CD14-positive monocyte (primary cell): Measurements from ENCODE around the gene CCDC138. TPM values are rescaled to one million over a fixed set of nuclear protein-coding genes. Genes with fewer than 3 reads are reported as not detected.

Experiments used
- DNase-seq, 3 donors: peaks; one replicate each; pipeline ENCODE4 v3.0.0-alpha.2; 2011 to 2022
- H2AFZ ChIP-seq: 2 replicates; pipeline ENCODE4 v1.6.0; 2012; ENCODE audit warnings: mild to moderate bottlenecking, low read depth, low read length, inconsistent platforms; ENCODE audit not compliant: insufficient read depth, poor library complexity, severe bottlenecking
- H3K27ac ChIP-seq, 2 donors: 1 replicate in 1 of 2; 2 replicates in 1 of 2; pipeline ENCODE4 v1.5.1; 2012 to 2013; ENCODE audit warnings: low read length in 2 of 2, control low read depth in 1 of 2, inconsistent platforms in 1 of 2, low read depth in 1 of 2, mild to moderate bottlenecking in 1 of 2
- H3K27me3 ChIP-seq, 2 donors: one replicate each; pipeline versions ENCODE4 v1.6.0 to v1.6.1; 2011 to 2013; ENCODE audit warnings: low read length in 2 of 2; ENCODE audit not compliant: control insufficient read depth in 2 of 2, insufficient read depth in 2 of 2
- H3K36me3 ChIP-seq, 2 donors: replicated peaks in 1 of 2; 1 replicate in 1 of 2; 2 replicates in 1 of 2; pipeline versions ENCODE4 v1.5.1 to v1.6.1; 2012 to 2013; ENCODE audit warnings: low read length in 2 of 2, control low read depth in 1 of 2, inconsistent platforms in 1 of 2, mild to moderate bottlenecking in 1 of 2; ENCODE audit not compliant: insufficient read depth in 2 of 2, control insufficient read depth in 1 of 2
- H3K4me1 ChIP-seq, 2 donors: 1 replicate in 1 of 2; 2 replicates in 1 of 2; pipeline versions ENCODE4 v1.5.1 to v1.6.1; 2012 to 2013; ENCODE audit warnings: low read length in 2 of 2, control low read depth in 1 of 2, inconsistent platforms in 1 of 2, mild to moderate bottlenecking in 1 of 2, moderate library complexity in 1 of 2; ENCODE audit not compliant: insufficient read depth in 2 of 2, control insufficient read depth in 1 of 2
- H3K4me2 ChIP-seq: replicated peaks from 2 replicates; pipeline ENCODE3; 2012; ENCODE audit warnings: low read length, moderate library complexity, mild to moderate bottlenecking; ENCODE audit not compliant: poor library complexity, severe bottlenecking; ENCODE audit errors: extremely low read depth
- H3K4me3 ChIP-seq, 3 experiments: fragments of 200-600 bp in 1 of 3; sonication (generic) in 1 of 3; replicated peaks in 1 of 3; 1 replicate in 2 of 3; 2 replicates in 1 of 3; pipeline ENCODE4 v1.5.1; 2011 to 2013; ENCODE audit warnings: low read length in 3 of 3, mild to moderate bottlenecking in 3 of 3, control low read depth in 2 of 3, low read depth in 2 of 3, inconsistent platforms in 1 of 3, moderate library complexity in 1 of 3
- H3K79me2 ChIP-seq: 2 replicates; pipeline ENCODE4 v1.6.0; 2012; ENCODE audit warnings: mild to moderate bottlenecking, control low read depth, inconsistent platforms, low read length, moderate library complexity; ENCODE audit not compliant: insufficient read depth
- H3K9ac ChIP-seq: 2 replicates; pipeline ENCODE4 v1.6.0; 2017; ENCODE audit warnings: low read length, mild to moderate bottlenecking; ENCODE audit not compliant: insufficient read depth, poor library complexity, severe bottlenecking
- H3K9me3 ChIP-seq, 2 donors: replicated peaks in 1 of 2; 1 replicate in 1 of 2; 2 replicates in 1 of 2; pipeline versions ENCODE4 v1.5.1 to v1.6.1; 2012 to 2013; ENCODE audit warnings: low read length in 2 of 2, control low read depth in 1 of 2; ENCODE audit not compliant: control insufficient read depth in 1 of 2, insufficient read depth in 1 of 2
- H4K20me1 ChIP-seq: 2 replicates; pipeline ENCODE4 v1.6.0; 2012; ENCODE audit warnings: mild to moderate bottlenecking, low read length, control low read depth, moderate library complexity; ENCODE audit not compliant: insufficient read depth
- H3K27ac Mint-ChIP-seq, 7 donors: one replicate each; pipeline ENCODE4 v1.8.0; 2020; ENCODE audit warnings: mild to moderate bottlenecking in 7 of 7, mixed read lengths in 7 of 7, moderate library complexity in 6 of 7, inconsistent platforms in 2 of 7
- H3K27me3 Mint-ChIP-seq, 3 donors: one replicate each; pipeline ENCODE4 v1.8.0; 2021 to 2022; ENCODE audit warnings: low read depth in 3 of 3, mild to moderate bottlenecking in 3 of 3, mixed read lengths in 3 of 3, moderate library complexity in 3 of 3, inconsistent platforms in 1 of 3
- H3K36me3 Mint-ChIP-seq, 2 donors: one replicate each; pipeline ENCODE4 v1.8.0; 2020; ENCODE audit warnings: mixed read lengths in 2 of 2, inconsistent platforms in 1 of 2, mild to moderate bottlenecking in 1 of 2
- H3K4me1 Mint-ChIP-seq: one replicate; pipeline ENCODE4 v1.8.0; 2020; ENCODE audit warnings: mild to moderate bottlenecking, mixed read lengths
- H3K4me3 Mint-ChIP-seq, 2 donors: one replicate each; pipeline ENCODE4 v1.8.0; 2020; ENCODE audit warnings: mild to moderate bottlenecking in 2 of 2, mixed read lengths in 2 of 2, moderate library complexity in 1 of 2
- H3K9me3 Mint-ChIP-seq, 7 donors: one replicate each; pipeline ENCODE4 v1.8.0; 2020 to 2022; ENCODE audit warnings: mixed read lengths in 7 of 7, mild to moderate bottlenecking in 6 of 7, moderate library complexity in 6 of 7, inconsistent platforms in 2 of 7
- CTCF ChIP-seq: fragments of 200-600 bp; IDR thresholded peaks from one replicate; pipeline ENCODE4 v1.8.0; 2022; ENCODE audit warnings: antibody characterized with exemption, mild to moderate bottlenecking
- WGBS: methylation state at CpG from one replicate; pipeline ENCODE4 v1.1.5; 2013; ENCODE audit warnings: missing lambda C conversion rate; ENCODE audit not compliant: insufficient coverage; 5-methylcytosine and 5-hydroxymethylcytosine counted together
- intact Hi-C, 2 donors: fragments of 100-400 bp; cut with micrococcal nuclease; formaldehyde crosslinking; loops; one replicate each; pipeline versions ENCODE4 v1.15.0 to v1.15.1; 2023
- polyA plus RNA-seq, 3 donors: library from polyadenylated mRNA; depleted of rRNA in 1 of 3; unstranded in 2 of 3; stranded (reverse) in 1 of 3; fragments of 300-500 nt in 2 of 3; fragments of >200 nt in 1 of 3; fragmentation: Illumina TruSeq in 2 of 3; gene quantifications; 1 replicate in 2 of 3; 2 replicates in 1 of 3; pipeline ENCODE4 v1.2.3, GENCODE V29; 2012 to 2021

CCDC138 gene
- polyA plus RNA-seq, 3 donors: 0.54 to 0.72 (median 0.67) TPM

DNA sequence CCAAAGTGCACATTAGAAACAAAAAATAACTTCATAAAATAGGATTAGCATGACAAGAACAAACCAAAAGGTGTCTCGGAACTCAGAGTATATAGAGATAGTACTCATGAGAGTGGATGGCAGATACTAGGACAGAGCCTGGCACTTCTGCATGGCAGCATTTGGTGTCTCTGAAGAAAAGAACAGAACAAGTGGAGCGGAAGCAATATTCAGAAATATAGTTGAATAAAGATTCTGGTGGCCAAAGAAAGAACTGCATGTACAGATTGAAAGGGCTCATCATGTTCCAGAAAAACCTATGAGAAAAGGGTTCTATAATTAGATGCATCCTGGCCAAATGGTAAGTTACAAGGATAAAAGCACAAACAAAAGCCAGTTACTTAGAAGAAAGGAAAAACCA, 90.9 kb downstream of the CCDC138 start:
- H3K27ac Mint-ChIP-seq: no peak overlapping the region
- no peak overlapping the region for H3K9ac ChIP-seq
- 100% methylated on average over 2 of the region's 2 CpGs for WGBS
- H3K4me1 ChIP-seq: no peaks in the 10 kb centered on the region
- H3K9me3 Mint-ChIP-seq: peaks cover 5 to 19% (median 13%) of the 10 kb centered on the region in 7 donors
- DNase-seq: no peak
- H4K20me1 ChIP-seq: no peaks in the 10 kb centered on the region
- intact Hi-C loops: no loop called here
- H3K27ac ChIP-seq: no peak overlapping the region
- no peak overlapping the region for H3K4me2 ChIP-seq
- no peaks in the 10 kb centered on the region for H3K4me1 Mint-ChIP-seq
- peaks cover 0 to 6% of the 10 kb centered on the region in 2 donors for H3K36me3 Mint-ChIP-seq
- H3K79me2 ChIP-seq: no peaks in the 10 kb centered on the region
- H2AFZ ChIP-seq: no peak overlapping the region
- H3K9me3 ChIP-seq: peaks cover 5 to 10% of the 10 kb centered on the region in 2 donors
- H3K36me3 ChIP-seq: no peaks in the 10 kb centered on the region
- H3K4me3 ChIP-seq: no peak overlapping the region
- peaks cover 0 to 2% (median 0%) of the 10 kb centered on the region in 3 donors for H3K27me3 Mint-ChIP-seq
- no peaks in the 10 kb centered on the region for H3K27me3 ChIP-seq
- H3K4me3 Mint-ChIP-seq: no peak overlapping the region
- no peak for TF ChIP-seq CTCF

DNA sequence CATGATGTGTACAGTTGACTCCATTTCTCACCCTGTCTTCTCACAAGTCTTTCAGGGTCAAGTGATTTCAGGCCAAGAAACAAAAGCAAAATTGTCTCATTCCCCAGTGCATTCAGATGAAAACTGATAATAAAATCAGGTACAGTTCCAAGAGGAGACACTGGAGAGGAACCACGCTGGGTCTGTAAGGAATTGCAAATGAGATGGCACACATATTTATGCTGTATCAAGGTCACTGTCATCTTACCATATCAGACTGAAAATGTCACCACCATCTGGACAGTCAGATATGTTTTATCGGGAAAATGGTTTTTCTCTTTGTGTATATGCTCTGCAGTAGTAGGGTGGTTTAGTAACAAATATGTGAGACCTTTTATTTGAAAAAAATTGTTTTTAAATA, 91.7 kb downstream of the CCDC138 start:
- WGBS: 0% methylated on average over 1 of the region's 2 CpGs
- no peak for DNase-seq
- Histone ChIP-seq H3K9ac (no peak overlapping the region), H3K4me1 (no peaks in the 10 kb centered on the region), H3K4me2 (no peak overlapping the region), H3K9me3 (peaks cover 6 to 10% of the 10 kb centered on the region in 2 donors), H3K79me2 (no peaks in the 10 kb centered on the region), H3K27me3 (no peaks in the 10 kb centered on the region), H4K20me1 (no peaks in the 10 kb centered on the region), H3K4me3 (no peak overlapping the region), H2AFZ (no peak overlapping the region), H3K36me3 (no peaks in the 10 kb centered on the region), H3K27ac (no peak overlapping the region)
- Mint-ChIP-seq H3K4me3 (no peak overlapping the region), H3K27me3 (peaks cover 0 to 2% (median 0%) of the 10 kb centered on the region in 3 donors), H3K27ac (no peak overlapping the region), H3K9me3 (peaks cover 5 to 22% (median 13%) of the 10 kb centered on the region in 7 donors), H3K36me3 (peaks cover 0 to 6% of the 10 kb centered on the region in 2 donors), H3K4me1 (no peaks in the 10 kb centered on the region)
- TF ChIP-seq CTCF: no peak
- intact Hi-C loops: no loop called here
